Dermis blood vessel endothelial cell (primary cell): ENCODE data around the gene PRRC2B. TPM values are rescaled to one million over a fixed set of nuclear protein-coding genes. Genes with fewer than 3 reads are reported as not detected.
A peak's percentile ranks its signal among the peaks of the same experiment; 100 is the strongest.
"Not testable (repeated sequence)": the region's sequence is repeated elsewhere in the genome, so short reads cannot be mapped to it uniquely, and the experiment has no call there.

Source experiments
- DNase-seq: peaks from one replicate; pipeline ENCODE4 v3.0.0; 2010
- total RNA-seq: library from RNA; depleted of rRNA; stranded (reverse); fragments of >200 nt; gene quantifications from 2 replicates; pipeline ENCODE4 v1.2.3, GENCODE V29; 2014

PRRC2B gene
- total RNA-seq, 1 donor from 2014 or later: 63.8 TPM

- DNase-seq: no peak
These were observed 96.6 kb downstream of the PRRC2B start for GRCh38 chr9:131490514-131490913.

- no peak for DNase-seq
These were observed 97.3 kb downstream of the PRRC2B start for GRCh38 chr9:131491001-131491710.

- no peak for DNase-seq
These were observed 98.2 kb downstream of the PRRC2B start for GRCh38 chr9:131492070-131492469.

- DNase-seq: no peak
These were observed 100.5 kb downstream of the PRRC2B start for GRCh38 chr9:131494296-131494870.

GRCh38 chr9:131495785-131496184, 101.9 kb downstream of the PRRC2B start:
- no peak for DNase-seq

GRCh38 chr9:131496844-131497405, 103.0 kb downstream of the PRRC2B start:
- DNase-seq: no peak

- no peak for DNase-seq
These were observed 105.4 kb downstream of the PRRC2B start for GRCh38 chr9:131499254-131499767.

- no peak for DNase-seq
These were observed 106.5 kb downstream of the PRRC2B start for GRCh38 chr9:131500377-131500776.

GRCh38 chr9:131500939-131501541, 107.2 kb downstream of the PRRC2B start:
- no peak for DNase-seq

- peak; percentile 89 for DNase-seq
These were observed 109.1 kb downstream of the PRRC2B start, which contains the start of gene POMT1 for GRCh38 chr9:131502781-131503625. TSS of gene POMT1 (plus strand) at chr9:131502918. CDS start at chr9:131504219, 1,301 bp downstream.

GRCh38 chr9:131503626-131504465, 110.0 kb downstream of the PRRC2B start:
- DNase-seq: peak; percentile 31

- no peak for DNase-seq
These were observed 111.1 kb downstream of the PRRC2B start for GRCh38 chr9:131505012-131505411.

GRCh38 chr9:131511416-131511815, 117.5 kb downstream of the PRRC2B start:
- no peak for DNase-seq

GRCh38 chr9:131511880-131512279, 118.0 kb downstream of the PRRC2B start:
- no peak for DNase-seq

- DNase-seq: no peak
These were observed 119.3 kb downstream of the PRRC2B start for GRCh38 chr9:131513177-131513576.

GRCh38 chr9:131515559-131516031, 121.7 kb downstream of the PRRC2B start:
- DNase-seq: not testable (repeated sequence)

GRCh38 chr9:131516100-131516499, 122.2 kb downstream of the PRRC2B start:
- no peak for DNase-seq

GRCh38 chr9:131516930-131517329, 123.0 kb downstream of the PRRC2B start:
- DNase-seq: no peak

GRCh38 chr9:131517761-131518190, 123.9 kb downstream of the PRRC2B start:
- no peak for DNase-seq

- DNase-seq: no peak
These were observed 124.7 kb downstream of the PRRC2B start for GRCh38 chr9:131518553-131518952.

GRCh38 chr9:131520503-131520902, 126.6 kb downstream of the PRRC2B start:
- no peak for DNase-seq
